Neutrophil (primary cell): ENCODE results near the gene KLLN.
"Not testable (repeated sequence)": the region's sequence is repeated elsewhere in the genome, so short reads cannot be mapped to it uniquely, and the experiment has no call there.

ENCODE experiments used
- H3K27ac ChIP-seq: fragments of 200-600 bp; sonication (generic); 2 replicates; pipeline ENCODE4 v1.5.1; 2016; ENCODE audit warnings: mild to moderate bottlenecking, moderate library complexity
- H3K27me3 ChIP-seq: fragments of 200-600 bp; sonication (generic); 2 replicates; pipeline ENCODE4 v1.6.0; 2016; ENCODE audit warnings: mild to moderate bottlenecking
- H3K36me3 ChIP-seq: fragments of 200-600 bp; sonication (generic); 2 replicates; pipeline ENCODE4 v1.5.1; 2017
- H3K4me1 ChIP-seq, 2 experiments: fragments of 200-600 bp in 1 of 2; sonication (generic) in 1 of 2; 1 replicate in 1 of 2; 2 replicates in 1 of 2; pipeline versions ENCODE4 v1.5.1 to v1.6.1; 2013 to 2016; ENCODE audit warnings: low read depth in 1 of 2, low read length in 1 of 2, mild to moderate bottlenecking in 1 of 2, moderate library complexity in 1 of 2; ENCODE audit not compliant: control insufficient read depth in 1 of 2, insufficient read depth in 1 of 2
- H3K4me3 ChIP-seq, 2 experiments: fragments of 200-600 bp in 1 of 2; sonication (generic) in 1 of 2; 1 replicate in 1 of 2; 2 replicates in 1 of 2; pipeline ENCODE4 v1.5.1; 2013 to 2016; ENCODE audit warnings: low read depth in 1 of 2, low read length in 1 of 2, mild to moderate bottlenecking in 1 of 2, moderate library complexity in 1 of 2
- H3K9me3 ChIP-seq: fragments of 200-600 bp; sonication (generic); 2 replicates; pipeline ENCODE4 v1.5.1; 2016
- CTCF ChIP-seq: fragments of 200-600 bp; sonication (generic); IDR thresholded peaks from 2 replicates; pipeline ENCODE4 v1.5.1; 2016; ENCODE audit warnings: antibody characterized with exemption

Gene KLLN

GRCh38 chr10:87841186-87841585 lies 22.1 kb downstream of the KLLN start:
- no peak for TF ChIP-seq CTCF
- Histone ChIP-seq H3K27ac (no peak overlapping the region), H3K4me1 (no peaks in the 10 kb centered on the region), H3K36me3 (no peaks in the 10 kb centered on the region), H3K4me3 (no peak overlapping the region), H3K27me3 (no peaks in the 10 kb centered on the region), H3K9me3 (no peaks in the 10 kb centered on the region)

- no peak overlapping the region for H3K27ac ChIP-seq
- no peaks in the 10 kb centered on the region for H3K27me3 ChIP-seq
- no peaks in the 10 kb centered on the region for H3K4me1 ChIP-seq
- no peak overlapping the region for H3K4me3 ChIP-seq
- no peaks in the 10 kb centered on the region for H3K36me3 ChIP-seq
- no peak for TF ChIP-seq CTCF
- H3K9me3 ChIP-seq, result no peaks in the 10 kb centered on the region
These were observed 24.7 kb downstream of the KLLN start for GRCh38 chr10:87838650-87839049.

GRCh38 chr10:87837445-87837844 lies 25.9 kb downstream of the KLLN start:
- H3K27me3 ChIP-seq, result no peaks in the 10 kb centered on the region
- H3K36me3 ChIP-seq, result no peaks in the 10 kb centered on the region
- no peaks in the 10 kb centered on the region for H3K9me3 ChIP-seq
- no peak for TF ChIP-seq CTCF
- H3K4me1 ChIP-seq, result no peaks in the 10 kb centered on the region
- H3K4me3 ChIP-seq, result no peak overlapping the region
- no peak overlapping the region for H3K27ac ChIP-seq

- H3K27me3 ChIP-seq, result no peaks in the 10 kb centered on the region
- H3K4me1 ChIP-seq, result no peaks in the 10 kb centered on the region
- no peak overlapping the region for H3K27ac ChIP-seq
- TF ChIP-seq CTCF, result no peak
- no peaks in the 10 kb centered on the region for H3K36me3 ChIP-seq
- H3K9me3 ChIP-seq, result no peaks in the 10 kb centered on the region
- no peak overlapping the region for H3K4me3 ChIP-seq
These were observed 27.2 kb downstream of the KLLN start for GRCh38 chr10:87836098-87836497.

- no peak for TF ChIP-seq CTCF
- Histone ChIP-seq H3K27ac (no peak overlapping the region), H3K9me3 (no peaks in the 10 kb centered on the region), H3K36me3 (no peaks in the 10 kb centered on the region), H3K4me1 (no peaks in the 10 kb centered on the region), H3K4me3 (no peak overlapping the region), H3K27me3 (no peaks in the 10 kb centered on the region)
These were observed 33.2 kb downstream of the KLLN start for GRCh38 chr10:87829986-87830729.

GRCh38 chr10:87829051-87829450 lies 34.3 kb downstream of the KLLN start:
- H3K27ac ChIP-seq, H3K36me3 ChIP-seq, H3K9me3 ChIP-seq, H3K4me1 ChIP-seq, H3K27me3 ChIP-seq, H3K4me3 ChIP-seq: not testable (repeated sequence)
